ENCODE results near the gene CRACDL.

DNA sequence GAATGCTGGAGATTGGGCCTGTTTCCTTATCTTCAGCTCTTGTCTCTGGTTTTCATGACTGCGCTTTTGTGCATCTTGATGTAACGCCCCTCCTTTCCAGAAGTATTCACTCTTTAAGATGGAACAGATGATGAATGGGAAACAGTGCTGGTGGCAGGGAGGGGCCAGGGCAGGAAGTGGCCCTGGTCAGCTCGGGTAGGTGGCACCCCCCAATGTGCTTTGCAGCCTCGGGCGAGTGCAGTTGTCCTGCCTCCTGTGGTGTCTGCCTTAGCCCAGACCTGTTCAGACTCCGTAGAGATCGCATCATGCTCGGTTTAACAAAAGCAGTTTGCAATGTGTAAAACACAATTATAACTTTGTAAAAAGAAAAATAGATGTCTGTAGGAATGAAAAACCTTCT is 188.1 kb downstream of the CRACDL start:
- no peak for TF ChIP-seq PPARA (CRISPR knock-in tag; IDR thresholded peaks at IDR 0.05; ENCODE audit: borderline replicate concordance)
- TF ChIP-seq CSRNP3 (CRISPR knock-in tag; IDR thresholded peaks at IDR 0.05) = no peak
- TF ChIP-seq, protein P1, sequence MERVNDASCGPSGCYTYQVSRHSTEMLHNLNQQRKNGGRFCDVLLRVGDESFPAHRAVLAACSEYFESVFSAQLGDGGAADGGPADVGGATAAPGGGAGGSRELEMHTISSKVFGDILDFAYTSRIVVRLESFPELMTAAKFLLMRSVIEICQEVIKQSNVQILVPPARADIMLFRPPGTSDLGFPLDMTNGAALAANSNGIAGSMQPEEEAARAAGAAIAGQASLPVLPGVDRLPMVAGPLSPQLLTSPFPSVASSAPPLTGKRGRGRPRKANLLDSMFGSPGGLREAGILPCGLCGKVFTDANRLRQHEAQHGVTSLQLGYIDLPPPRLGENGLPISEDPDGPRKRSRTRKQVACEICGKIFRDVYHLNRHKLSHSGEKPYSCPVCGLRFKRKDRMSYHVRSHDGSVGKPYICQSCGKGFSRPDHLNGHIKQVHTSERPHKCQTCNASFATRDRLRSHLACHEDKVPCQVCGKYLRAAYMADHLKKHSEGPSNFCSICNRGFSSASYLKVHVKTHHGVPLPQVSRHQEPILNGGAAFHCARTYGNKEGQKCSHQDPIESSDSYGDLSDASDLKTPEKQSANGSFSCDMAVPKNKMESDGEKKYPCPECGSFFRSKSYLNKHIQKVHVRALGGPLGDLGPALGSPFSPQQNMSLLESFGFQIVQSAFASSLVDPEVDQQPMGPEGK (CRISPR knock-in tag; IDR thresholded peaks at IDR 0.05; ENCODE audit: borderline replicate concordance) = no peak
- no peak for TF ChIP-seq ZFP30 (CRISPR knock-in tag; IDR thresholded peaks at IDR 0.05)
- TF ChIP-seq ZC3H10 (CRISPR knock-in tag; IDR thresholded peaks at IDR 0.05) = no peak
- no peak for TF ChIP-seq ZFP3 (CRISPR knock-in tag; IDR thresholded peaks at IDR 0.05)
- TF ChIP-seq TSHZ2 (CRISPR knock-in tag; IDR thresholded peaks at IDR 0.05) = no peak
- TF ChIP-seq ARNTL (CRISPR knock-in tag; IDR thresholded peaks at IDR 0.05; ENCODE audit: borderline replicate concordance, low read depth) = no peak
- TF ChIP-seq OSR1 (CRISPR knock-in tag; IDR thresholded peaks at IDR 0.05) = no peak
- no peak for TF ChIP-seq RARB (CRISPR knock-in tag; IDR thresholded peaks at IDR 0.05)
- TF ChIP-seq SNAI2 (CRISPR knock-in tag; IDR thresholded peaks at IDR 0.05) = no peak
- TF ChIP-seq CREB5 (CRISPR knock-in tag; IDR thresholded peaks at IDR 0.05; ENCODE audit: low read depth) = no peak

All from SK-N-SH treated with all-trans-retinoic acid at 6 μM for 48 hours (cell line).